NCI-H1092 treated with DMSO at 0.1 percent for 48 hours (cell line): ENCODE data around the gene ERC2.

Source experiments
- DNase-seq: peaks from one replicate; lab custom pipeline; 2025; lab: John Stamatoyannopoulos, UW

Gene ERC2

GRCh38 chr3:55555873-55556618 lies 912.2 kb downstream of the ERC2 start:
- DNase-seq = no peak

GRCh38 chr3:55554634-55555425 lies 913.4 kb downstream of the ERC2 start:
- DNase-seq = no peak

GRCh38 chr3:55551644-55552043 lies 916.6 kb downstream of the ERC2 start:
- no peak for DNase-seq

GRCh38 chr3:55549177-55549576 lies 919.1 kb downstream of the ERC2 start:
- DNase-seq = no peak

- no peak for DNase-seq
These were observed 921.2 kb downstream of the ERC2 start for GRCh38 chr3:55546866-55547669.

- DNase-seq = no peak
These were observed 922.3 kb downstream of the ERC2 start for GRCh38 chr3:55545995-55546394.

DNA sequence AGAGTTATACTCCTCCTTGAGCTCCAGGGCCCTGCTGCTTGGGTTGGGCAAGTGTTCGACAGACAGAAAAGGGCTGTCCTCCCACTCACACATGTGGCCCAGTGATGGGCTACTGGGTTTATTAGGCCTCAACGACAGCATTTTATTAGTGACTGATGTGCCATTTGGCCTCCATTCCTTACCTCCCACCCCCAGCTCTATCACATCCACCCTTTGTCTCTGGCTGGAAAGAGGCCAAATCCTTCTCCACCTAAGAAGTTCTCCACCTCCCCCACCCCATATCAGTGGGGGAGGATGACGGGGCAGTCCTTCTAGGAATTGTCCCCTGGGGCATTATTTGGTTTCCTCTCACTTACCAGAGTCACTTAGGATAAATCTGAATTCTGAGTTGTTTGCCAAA lies 924.0 kb downstream of the ERC2 start:
- DNase-seq = no peak

GRCh38 chr3:55543181-55543614 lies 925.1 kb downstream of the ERC2 start:
- no peak for DNase-seq

DNA sequence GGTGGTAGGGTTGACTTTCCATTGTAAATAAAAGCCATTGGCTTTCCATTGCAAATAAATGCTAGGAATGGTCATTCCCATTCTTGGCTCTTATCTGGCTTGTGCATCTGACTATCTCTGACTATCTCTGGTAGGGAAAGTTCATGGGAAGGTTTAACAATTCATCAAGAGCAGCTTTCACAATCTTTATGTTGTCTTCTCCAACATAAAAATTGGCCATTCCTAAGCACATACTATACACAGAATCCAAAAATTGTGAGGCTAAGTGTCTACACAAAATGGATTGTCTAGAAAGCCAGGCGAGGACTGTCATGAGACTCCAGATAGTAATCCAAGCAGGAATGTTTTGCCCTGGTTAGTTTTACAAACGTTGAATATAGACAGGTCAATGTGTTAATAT lies 926.8 kb downstream of the ERC2 start:
- no peak for DNase-seq

DNA sequence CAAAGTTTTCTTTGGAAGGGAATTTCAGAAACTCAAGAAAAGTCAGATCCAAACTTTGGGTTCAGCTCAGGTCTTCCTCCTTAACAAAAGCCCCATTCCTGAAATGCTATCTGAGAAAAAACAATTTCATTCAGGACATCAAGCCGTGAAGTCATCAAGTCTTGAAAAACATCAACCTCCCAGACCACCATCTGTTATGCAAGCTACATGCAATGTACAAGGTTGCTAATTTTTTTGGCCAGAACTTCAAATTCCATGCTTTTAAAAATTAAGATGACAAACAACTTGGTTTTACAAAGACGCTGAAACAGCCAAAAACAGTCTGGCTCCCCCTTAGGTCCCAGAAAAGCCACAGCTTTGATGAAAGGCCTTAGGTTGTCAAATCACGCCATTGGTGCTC lies 927.3 kb downstream of the ERC2 start:
- no peak for DNase-seq

- no peak for DNase-seq
These were observed 927.7 kb downstream of the ERC2 start for GRCh38 chr3:55540579-55540978.

DNA sequence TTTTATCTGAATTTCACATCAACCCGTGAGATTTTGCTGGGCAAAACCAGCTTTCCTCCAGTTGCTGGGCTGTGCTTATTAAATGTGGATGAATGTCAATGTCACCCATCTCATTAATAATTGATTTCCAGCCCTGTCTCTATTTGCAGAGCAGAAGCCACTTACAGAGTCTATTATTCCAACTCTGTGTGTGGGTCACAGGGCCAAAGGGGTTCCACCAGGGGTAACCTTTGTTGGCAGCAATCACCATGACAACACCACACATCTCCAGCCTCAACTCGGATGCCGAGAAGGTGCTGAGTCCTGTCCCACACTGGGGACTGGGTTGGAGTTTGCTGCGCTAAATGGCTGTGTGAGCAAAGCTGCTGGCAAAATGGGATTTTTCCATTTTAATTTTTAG lies 930.1 kb downstream of the ERC2 start:
- DNase-seq = no peak

- no peak for DNase-seq
These were observed 930.7 kb downstream of the ERC2 start for GRCh38 chr3:55537563-55537962.

- no peak for DNase-seq
These were observed 931.1 kb downstream of the ERC2 start for GRCh38 chr3:55537129-55537528.

- DNase-seq = no peak
These were observed 933.4 kb downstream of the ERC2 start for GRCh38 chr3:55534876-55535275.

- no peak for DNase-seq
These were observed 935.5 kb downstream of the ERC2 start for GRCh38 chr3:55532806-55533205.

DNA sequence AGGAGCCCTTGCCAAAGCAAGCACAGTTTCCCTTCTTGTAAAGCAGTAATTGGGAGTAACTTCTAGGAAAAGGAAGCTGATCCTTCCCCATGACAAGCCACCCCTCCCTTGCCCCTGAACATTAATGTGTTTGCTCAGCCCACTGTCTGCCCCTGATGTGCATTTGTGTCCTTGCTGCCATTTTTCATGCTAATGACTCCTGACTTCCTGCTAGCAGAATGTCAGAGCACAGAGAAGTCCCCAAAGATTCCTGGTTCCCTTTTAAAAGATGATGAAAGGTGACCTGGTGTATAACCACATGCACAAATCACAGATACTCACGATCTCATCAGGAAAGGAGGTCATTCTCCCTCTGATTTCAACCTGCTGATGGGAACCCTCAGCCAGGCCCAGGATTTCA lies 936.9 kb downstream of the ERC2 start:
- DNase-seq = no peak

DNA sequence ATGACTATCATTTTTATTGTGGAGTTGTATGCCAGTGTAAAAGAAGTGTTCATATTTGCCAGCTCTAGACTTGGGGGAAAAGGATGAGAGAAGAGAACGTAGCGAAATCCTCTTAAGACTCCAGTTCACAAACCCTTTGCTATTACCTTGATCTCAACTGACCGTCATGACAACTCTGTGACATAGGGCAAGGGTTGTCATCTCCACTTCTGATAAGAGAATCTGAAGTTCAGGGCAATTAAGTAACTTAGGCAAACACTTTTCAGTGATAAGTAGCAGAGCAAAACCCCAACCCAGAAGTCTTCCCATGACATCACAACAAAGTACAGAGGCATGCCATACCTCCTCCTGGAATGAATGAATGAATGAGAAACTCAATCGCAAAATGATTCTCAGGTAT lies 940.9 kb downstream of the ERC2 start:
- DNase-seq = no peak

DNA sequence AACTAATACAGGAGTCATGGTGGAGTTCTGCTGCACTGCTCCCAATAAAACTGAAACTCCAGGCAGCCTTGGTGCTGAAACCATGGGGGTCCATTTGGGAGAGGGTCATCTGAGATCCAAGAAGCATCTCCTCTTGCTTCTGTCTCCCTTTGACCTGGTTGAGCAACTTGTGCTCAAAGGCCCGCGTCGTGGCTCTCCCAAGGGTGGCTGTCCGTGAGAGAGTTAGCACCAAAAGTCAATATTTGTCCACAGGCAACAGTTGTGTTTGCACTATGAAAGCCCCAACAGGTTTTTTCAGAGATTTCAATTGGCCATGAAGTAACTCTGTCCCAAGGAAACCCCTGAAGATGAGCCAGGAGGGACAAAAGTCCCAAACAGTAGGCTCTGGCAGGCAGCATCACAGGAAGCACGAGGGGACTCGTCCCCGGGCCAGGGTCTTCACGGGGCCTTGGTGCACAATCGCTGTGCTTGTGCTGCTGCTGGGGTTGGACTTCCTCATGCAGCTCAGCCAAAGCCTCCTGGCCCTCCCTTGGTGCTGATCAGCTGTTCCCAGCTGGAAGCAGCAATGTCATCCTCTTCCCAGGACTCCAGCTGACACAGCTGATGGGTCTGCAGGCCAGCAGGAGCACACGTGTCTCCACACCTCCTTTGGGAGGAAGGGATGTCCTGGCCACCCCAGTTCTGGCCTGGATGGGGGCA lies 941.8 kb downstream of the ERC2 start:
- DNase-seq = no peak

- no peak for DNase-seq
These were observed 942.8 kb downstream of the ERC2 start for GRCh38 chr3:55525436-55525835.

GRCh38 chr3:55524565-55525244 lies 943.6 kb downstream of the ERC2 start:
- DNase-seq = no peak
